ENCODE measurements around the gene HOXB4. TPM values are rescaled to one million over a fixed set of nuclear protein-coding genes. Genes with fewer than 3 reads are reported as not detected.

HOXB4 gene
- total RNA-seq, 1 experiment from 2014 or later, result not detected

GRCh38 chr17:48583708-48584222 lies 5.6 kb upstream of the HOXB4 start:
- H3K4me3 Mint-ChIP-seq, result no peak overlapping the region
- H3K27me3 ChIP-seq (ENCODE audit: insufficient read depth, low read length), result peaks cover 100% of the 10 kb centered on the region

More at GRCh38 chr17:48583708-48584222, 5.6 kb upstream of the HOXB4 start:
- H3K9me3 Mint-ChIP-seq, result peaks cover 10 to 25% of the 10 kb centered on the region in 2 experiments
- no peak overlapping the region for H2AK5ac ChIP-seq (ENCODE audit: insufficient read length, low read length)
- H2BK120ac ChIP-seq (ENCODE audit: low read depth, low read length, poor library complexity, severe bottlenecking), result no peak overlapping the region
- H3K23ac ChIP-seq (ENCODE audit: insufficient read length, low read depth, low read length), result no peak overlapping the region
- H3K18ac ChIP-seq (ENCODE audit: insufficient read length, low read depth, low read length), result no peak overlapping the region
- H3K4me1 ChIP-seq (ENCODE audit: insufficient read depth, low read length), result no peaks in the 10 kb centered on the region
- no peak overlapping the region for H3T11ph ChIP-seq (ENCODE audit: low read length)
- H3K4me2 ChIP-seq (ENCODE audit: insufficient read depth, insufficient read length, low read length), result no peak overlapping the region
- no peak overlapping the region for H3K56ac ChIP-seq (ENCODE audit: insufficient read length, low read depth, low read length)
- H2BK20ac ChIP-seq (ENCODE audit: low read depth, low read length, poor library complexity, severe bottlenecking), result no peak overlapping the region
- DNase-seq, result no peak
- H2BK15ac ChIP-seq (ENCODE audit: low read depth, low read length), result no peak overlapping the region
- WGBS (ENCODE audit: extremely low coverage, insufficient read length, low lambda C conversion rate), result no CpG with 5 or more reads among the region's 3 CpGs
- H3K36me3 Mint-ChIP-seq (ENCODE audit: insufficient read depth in 1 of 3, low read depth in 3 of 3), result no peaks in the 10 kb centered on the region; a peak in 2 of 7 replicates
- peaks cover 13 to 27% of the 10 kb centered on the region in 2 experiments for H3K4me1 Mint-ChIP-seq
- no peaks in the 10 kb centered on the region for H4K20me1 ChIP-seq (ENCODE audit: control insufficient read depth, insufficient read depth, insufficient read length)
- H3K4ac ChIP-seq (ENCODE audit: low read depth, low read length), result no peak overlapping the region
- H4K91ac ChIP-seq (ENCODE audit: insufficient read length, low read depth, low read length), result no peak overlapping the region
- no peak overlapping the region for H4K8ac ChIP-seq (replicated peaks; ENCODE audit: insufficient read length, low read depth, low read length)
- no peak overlapping the region for H3K9ac ChIP-seq (ENCODE audit: extremely low read depth, insufficient read length, low read length)
- H2AFZ ChIP-seq (ENCODE audit: low read length), result no peak overlapping the region
- H3K79me2 ChIP-seq (ENCODE audit: insufficient read depth, low read length), result no peaks in the 10 kb centered on the region
- H3K27me3 Mint-ChIP-seq (ENCODE audit: low read depth), result peaks cover 100% of the 10 kb centered on the region
- no peak overlapping the region for H3K27ac Mint-ChIP-seq
- H3K79me1 ChIP-seq (ENCODE audit: insufficient read depth, low read depth, low read length, poor library complexity, severe bottlenecking), result no peaks in the 10 kb centered on the region
- no peaks in the 10 kb centered on the region for H3K9me3 ChIP-seq (ENCODE audit: control insufficient read depth, low read depth, low read length)
- TF ChIP-seq, protein P1, sequence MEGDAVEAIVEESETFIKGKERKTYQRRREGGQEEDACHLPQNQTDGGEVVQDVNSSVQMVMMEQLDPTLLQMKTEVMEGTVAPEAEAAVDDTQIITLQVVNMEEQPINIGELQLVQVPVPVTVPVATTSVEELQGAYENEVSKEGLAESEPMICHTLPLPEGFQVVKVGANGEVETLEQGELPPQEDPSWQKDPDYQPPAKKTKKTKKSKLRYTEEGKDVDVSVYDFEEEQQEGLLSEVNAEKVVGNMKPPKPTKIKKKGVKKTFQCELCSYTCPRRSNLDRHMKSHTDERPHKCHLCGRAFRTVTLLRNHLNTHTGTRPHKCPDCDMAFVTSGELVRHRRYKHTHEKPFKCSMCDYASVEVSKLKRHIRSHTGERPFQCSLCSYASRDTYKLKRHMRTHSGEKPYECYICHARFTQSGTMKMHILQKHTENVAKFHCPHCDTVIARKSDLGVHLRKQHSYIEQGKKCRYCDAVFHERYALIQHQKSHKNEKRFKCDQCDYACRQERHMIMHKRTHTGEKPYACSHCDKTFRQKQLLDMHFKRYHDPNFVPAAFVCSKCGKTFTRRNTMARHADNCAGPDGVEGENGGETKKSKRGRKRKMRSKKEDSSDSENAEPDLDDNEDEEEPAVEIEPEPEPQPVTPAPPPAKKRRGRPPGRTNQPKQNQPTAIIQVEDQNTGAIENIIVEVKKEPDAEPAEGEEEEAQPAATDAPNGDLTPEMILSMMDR (conservative IDR thresholded peaks at IDR 0.05), result no peak
- no peak overlapping the region for H3K27ac ChIP-seq (ENCODE audit: insufficient read length, low read depth, low read length)
- H4K5ac ChIP-seq (ENCODE audit: insufficient read length, low read depth, low read length), result no peak overlapping the region
- H2BK12ac ChIP-seq (ENCODE audit: insufficient read length, low read depth, low read length), result no peak overlapping the region
- no peak overlapping the region for H2BK5ac ChIP-seq (ENCODE audit: insufficient read length, low read length)
- H3K23me2 ChIP-seq (ENCODE audit: insufficient read length, low read depth, low read length, poor library complexity, severe bottlenecking), result peaks cover 3% of the 10 kb centered on the region
- H3K14ac ChIP-seq (ENCODE audit: insufficient read depth, low read length), result no peak overlapping the region

Measured in H9 (cell line).